GM12878 (cell line): ENCODE data around the gene RIPK3. TPM values are rescaled to one million over a fixed set of nuclear protein-coding genes. Genes with fewer than 3 reads are reported as not detected.

Source experiments
- ATAC-seq: fragments of 200-7000 bp; cut with Tn5 transposase; 3 replicates; pipeline ENCODE4 v1.9.1; 2020; ENCODE audit warnings: mild to moderate bottlenecking, moderate library complexity
- BruUV-seq: library from RNA; stranded (reverse); fragments of 400-500 nt; replicated peaks from 2 replicates; lab custom pipeline; 2021; lab: Mats Ljungman, UMichigan
- CTCF ChIA-PET: fragments of 300-600 bp; sonication (Branson Sonifier 250); formaldehyde crosslinking; extraction: SDS; loops from one replicate; lab custom pipeline; 2021; ENCODE audit warnings: inconsistent platforms; lab: Yijun Ruan, JAX
- POLR2A ChIA-PET: fragments of 350-600 bp; formaldehyde crosslinking; extraction: SDS; loops from one replicate; lab custom pipeline; 2021; ENCODE audit warnings: inconsistent platforms; lab: Charles Lee
- RAD21 ChIA-PET: fragments of 300-600 bp; sonication (Branson Sonifier 250); formaldehyde crosslinking; loops from one replicate; lab custom pipeline; 2023; ENCODE audit warnings: antibody characterized with exemption; ENCODE audit not compliant: unreplicated experiment; lab: Charles Lee
- SMC1A ChIA-PET: fragments of 300-600 bp; sonication (Branson Sonifier 250); formaldehyde crosslinking; loops from one replicate; lab custom pipeline; 2023; ENCODE audit not compliant: unreplicated experiment, uncharacterized antibody; lab: Charles Lee
- DNase-seq: peaks from one replicate; pipeline ENCODE4 v3.0.0-alpha.2; 2011; ENCODE audit warnings: low read depth, low spot score
- FAIRE-seq: peaks from 3 replicates; lab custom pipeline; 2011; peaks lifted over from hg19 to GRCh38; lab: Jason Lieb, UNC
- H2AFZ ChIP-seq: 2 replicates; pipeline ENCODE4 v1.6.0; 2011; ENCODE audit warnings: low read depth, low read length, control low read depth; ENCODE audit not compliant: control insufficient read depth
- H3K27ac ChIP-seq: 2 replicates; pipeline ENCODE4 v1.5.1; 2011; ENCODE audit warnings: control low read depth; ENCODE audit not compliant: control insufficient read depth, insufficient read depth
- H3K27me3 ChIP-seq, 2 experiments: replicated peaks in 1 of 2; 2 replicates each; pipeline versions ENCODE4 v1.6.0 to v1.6.1; 2011; ENCODE audit warnings: low read length in 1 of 2; ENCODE audit not compliant: control insufficient read depth in 2 of 2, insufficient read depth in 2 of 2
- H3K36me3 ChIP-seq, 2 experiments: 2 replicates each; pipeline ENCODE4 v1.5.1; 2011; ENCODE audit warnings: low read length in 1 of 2; ENCODE audit not compliant: control insufficient read depth in 2 of 2, insufficient read depth in 2 of 2
- H3K4me1 ChIP-seq: 2 replicates; pipeline ENCODE4 v1.6.1; 2011; ENCODE audit warnings: mild to moderate bottlenecking, low read length, moderate library complexity, mixed read lengths; ENCODE audit not compliant: control insufficient read depth, insufficient read depth
- H3K4me2 ChIP-seq: 2 replicates; pipeline ENCODE4 v1.6.0; 2011; ENCODE audit warnings: control low read depth; ENCODE audit not compliant: control insufficient read depth, insufficient read depth
- H3K4me3 ChIP-seq: fragments of 200-600 bp; sonication (generic); 2 replicates; pipeline ENCODE4 v1.5.1; 2016
- H3K79me2 ChIP-seq: 2 replicates; pipeline ENCODE4 v1.6.0; 2011; ENCODE audit warnings: low read length; ENCODE audit not compliant: control insufficient read depth, insufficient read depth
- H3K9ac ChIP-seq: 2 replicates; pipeline ENCODE4 v1.8.0; 2011; ENCODE audit warnings: low read length, control low read depth, mixed read lengths; ENCODE audit not compliant: control insufficient read depth, insufficient read depth
- H3K9me3 ChIP-seq: replicated peaks from 3 replicates; pipeline ENCODE4 v1.5.1; 2011; ENCODE audit warnings: mild to moderate bottlenecking, low read length; ENCODE audit not compliant: control insufficient read depth, insufficient read depth
- H4K20me1 ChIP-seq: 2 replicates; pipeline ENCODE4 v1.6.0; 2011; ENCODE audit not compliant: control insufficient read depth, insufficient read depth
- BACH1 ChIP-seq: fragments of 450-650 bp; IDR thresholded peaks from 2 replicates; pipeline ENCODE4 v1.6.1; 2017; ENCODE audit warnings: mild to moderate bottlenecking, borderline replicate concordance
- MLLT1 ChIP-seq: fragments of 450-650 bp; IDR thresholded peaks from 2 replicates; pipeline ENCODE4 v1.6.1; 2016; ENCODE audit warnings: mild to moderate bottlenecking
- MYB ChIP-seq: fragments of 150-350 bp; IDR thresholded peaks from 2 replicates; pipeline ENCODE4 v1.6.1; 2014; ENCODE audit warnings: mild to moderate bottlenecking, low read depth, low read length, borderline replicate concordance
- MYC ChIP-seq: IDR thresholded peaks from 2 replicates; pipeline ENCODE4 v1.6.1; 2011; ENCODE audit warnings: mild to moderate bottlenecking, low read length, moderate library complexity, inconsistent platforms; ENCODE audit not compliant: insufficient read depth, insufficient replicate concordance, insufficient read length, severe bottlenecking
- PML ChIP-seq: IDR thresholded peaks from 2 replicates; pipeline ENCODE4 v1.6.1; 2012; ENCODE audit warnings: low read length, inconsistent platforms
- SMARCA5 ChIP-seq: fragments of 450-650 bp; IDR thresholded peaks from 2 replicates; pipeline ENCODE4 v1.6.1; 2017; ENCODE audit warnings: mild to moderate bottlenecking
- SREBF1 ChIP-seq: IDR thresholded peaks from 2 replicates; pipeline ENCODE4 v1.6.1; 2012; ENCODE audit warnings: mild to moderate bottlenecking, low read length
- ZNF207 ChIP-seq: fragments of 450-650 bp; IDR thresholded peaks from 2 replicates; pipeline ENCODE4 v1.6.1; 2014; ENCODE audit warnings: antibody characterized with exemption, mild to moderate bottlenecking, borderline replicate concordance
- ZNF24 ChIP-seq: fragments of 450-650 bp; IDR thresholded peaks from 2 replicates; pipeline ENCODE4 v1.6.1; 2017; ENCODE audit warnings: antibody characterized with exemption, mild to moderate bottlenecking
- WGBS: methylation state at CpG from one replicate; pipeline ENCODE4 v1.1.6; 2016; ENCODE audit warnings: low lambda C conversion rate; ENCODE audit not compliant: insufficient replicate concordance, insufficient coverage; ENCODE audit errors: missing lambda C conversion rate; 5-methylcytosine and 5-hydroxymethylcytosine counted together
- in situ Hi-C: fragments of 300-500 bp; cut with MboI; formaldehyde crosslinking; loops from 9 replicates; pipeline ENCODE4 v1.14.3; 2018; ENCODE audit warnings: mixed read lengths
- intact Hi-C: fragments of 100-400 bp; cut with micrococcal nuclease; formaldehyde crosslinking; loops from one replicate; pipeline ENCODE4 v1.14.2; 2022; ENCODE audit not compliant: unreplicated experiment
- polyA plus RNA-seq, 11 experiments: library from polyadenylated mRNA; depleted of rRNA in 4 of 11; unstranded in 6 of 11; stranded (reverse) in 5 of 11; fragments of >200 nt; fragmentation: Nextera tagmentation in 4 of 11; fragmentation: Illumina TruSeq in 1 of 11; extraction: Ambion mirVana in 4 of 11; extraction: Trizol in 1 of 11; gene quantifications; 1 replicate in 1 of 11; 2 replicates in 10 of 11; pipeline versions ENCODE4 v1.2.1 to v1.2.3, GENCODE V29; 2011 to 2016; ENCODE audit warnings: inconsistent platforms in 2 of 11, missing spikeins in 2 of 11, low read depth in 1 of 11
- total RNA-seq, 4 experiments: library from RNA; depleted of rRNA in 3 of 4; stranded (reverse); fragments of >200 nt in 3 of 4; fragmentation: Illumina TruSeq in 1 of 4; extraction: Trizol in 1 of 4; gene quantifications; 2 replicates each; pipeline versions ENCODE4 v1.2.1 to v1.2.3, GENCODE V29; 2013 to 2021
- TF ChIP-seq, protein P1 (sequence below): fragments of 450-650 bp; IDR thresholded peaks from 2 replicates; pipeline ENCODE4 v1.6.1; 2017; ENCODE audit warnings: mild to moderate bottlenecking
- TF ChIP-seq, protein P2 (sequence below): fragments of 450-650 bp; IDR thresholded peaks from 2 replicates; pipeline ENCODE4 v1.6.1; 2017; ENCODE audit warnings: antibody characterized with exemption, mild to moderate bottlenecking, moderate library complexity

RIPK3 gene
- total and polyA plus RNA-seq, 10 of the 15 experiments (the other 5 are each of a cell fraction or from before 2014, with no cell fraction given): 2.0 to 13.6 (median 8.1) TPM

DNA sequence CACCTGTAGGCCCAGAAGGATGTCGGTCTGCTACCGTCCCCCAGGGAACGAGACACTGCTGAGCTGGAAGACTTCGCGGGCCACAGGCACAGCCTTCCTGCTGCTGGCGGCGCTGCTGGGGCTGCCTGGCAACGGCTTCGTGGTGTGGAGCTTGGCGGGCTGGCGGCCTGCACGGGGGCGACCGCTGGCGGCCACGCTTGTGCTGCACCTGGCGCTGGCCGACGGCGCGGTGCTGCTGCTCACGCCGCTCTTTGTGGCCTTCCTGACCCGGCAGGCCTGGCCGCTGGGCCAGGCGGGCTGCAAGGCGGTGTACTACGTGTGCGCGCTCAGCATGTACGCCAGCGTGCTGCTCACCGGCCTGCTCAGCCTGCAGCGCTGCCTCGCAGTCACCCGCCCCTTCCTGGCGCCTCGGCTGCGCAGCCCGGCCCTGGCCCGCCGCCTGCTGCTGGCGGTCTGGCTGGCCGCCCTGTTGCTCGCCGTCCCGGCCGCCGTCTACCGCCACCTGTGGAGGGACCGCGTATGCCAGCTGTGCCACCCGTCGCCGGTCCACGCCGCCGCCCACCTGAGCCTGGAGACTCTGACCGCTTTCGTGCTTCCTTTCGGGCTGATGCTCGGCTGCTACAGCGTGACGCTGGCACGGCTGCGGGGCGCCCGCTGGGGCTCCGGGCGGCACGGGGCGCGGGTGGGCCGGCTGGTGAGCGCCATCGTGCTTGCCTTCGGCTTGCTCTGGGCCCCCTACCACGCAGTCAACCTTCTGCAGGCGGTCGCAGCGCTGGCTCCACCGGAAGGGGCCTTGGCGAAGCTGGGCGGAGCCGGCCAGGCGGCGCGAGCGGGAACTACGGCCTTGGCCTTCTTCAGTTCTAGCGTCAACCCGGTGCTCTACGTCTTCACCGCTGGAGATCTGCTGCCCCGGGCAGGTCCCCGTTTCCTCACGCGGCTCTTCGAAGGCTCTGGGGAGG, 28.9 kb downstream of the RIPK3 start, which contains the start of gene LTB4R (continued):
- TF ChIP-seq BACH1: peak; percentile 33

DNA sequence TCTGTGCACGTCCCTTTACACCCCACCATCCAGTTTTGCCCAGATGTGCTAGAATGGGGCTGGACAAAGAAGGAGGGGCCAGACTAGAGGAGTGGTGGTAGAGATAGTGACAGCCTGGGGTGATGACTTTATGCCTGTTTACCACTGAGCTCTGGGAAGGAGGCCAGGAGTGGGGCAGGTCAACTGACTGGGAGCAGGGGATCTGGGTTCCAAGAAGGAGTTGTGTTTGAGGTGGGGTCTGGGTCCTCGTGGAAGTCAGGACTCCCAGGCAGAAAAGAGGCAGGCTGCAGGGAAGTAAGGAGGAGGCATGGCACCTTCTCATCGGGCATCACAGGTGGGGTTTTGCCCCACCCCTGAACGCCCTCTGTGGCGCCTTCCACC, 29.5 kb downstream of the RIPK3 start:
- 25% methylated on average over 4 of the region's 5 CpGs for WGBS
- CTCF ChIA-PET: interaction anchor here (1.0 to 7.9 kb wide), 10 partner anchors 8 to 254 kb away, joined by 3 to 149 read pairs (median 4); partner anchors contain the start of genes ADCY4, DCAF11, DHRS1 and KHNYN
- in situ Hi-C loops (no loop called here), intact Hi-C loops (no loop called here)
- Histone ChIP-seq H3K79me2 (no peaks in the 10 kb centered on the region), H2AFZ (no peak overlapping the region), H3K4me3 (0 out of 2 replicates have a peak overlapping the region, but pooled peaks have one; percentile 47), H3K27ac (no peak overlapping the region), H3K4me1 (peaks cover 37% of the 10 kb centered on the region), H3K4me2 (no peak overlapping the region), H4K20me1 (no peaks in the 10 kb centered on the region), H3K27me3 (no peaks in the 10 kb centered on the region), H3K9ac (no peak overlapping the region), H3K36me3 (peaks cover 6 to 12% of the 10 kb centered on the region in 2 experiments; a peak in 3 of 4 replicates), H3K9me3 (no peaks in the 10 kb centered on the region)
- RAD21 ChIA-PET: interaction anchor here (0.6 to 1.9 kb wide), 6 partner anchors 13 to 121 kb away, joined by 3 to 9 read pairs (median 4); partner anchors contain the start of gene TINF2
- BruUV-seq: no TSS peak
- FAIRE-seq (no peak), ATAC-seq (no peak), DNase-seq (no peak)
- SMC1A ChIA-PET: interaction anchor here (0.9 to 1.6 kb wide), 7 partner anchors 9 to 121 kb away, joined by 3 to 7 read pairs (median 3); partner anchors contain the start of gene TINF2
- POLR2A ChIA-PET: interaction anchor here (0.6 to 1.0 kb wide), 3 partner anchors 16 to 121 kb away, joined by 3 read pairs; partner anchors contain the start of gene RIPK3
- TF ChIP-seq ZNF207 (no peak), PML (no peak), MLLT1 (no peak), ZNF24 (no peak), SMARCA5 (no peak), SREBF1 (no peak), MYC (no peak), MYB (no peak)
- TF ChIP-seq, protein P1, sequence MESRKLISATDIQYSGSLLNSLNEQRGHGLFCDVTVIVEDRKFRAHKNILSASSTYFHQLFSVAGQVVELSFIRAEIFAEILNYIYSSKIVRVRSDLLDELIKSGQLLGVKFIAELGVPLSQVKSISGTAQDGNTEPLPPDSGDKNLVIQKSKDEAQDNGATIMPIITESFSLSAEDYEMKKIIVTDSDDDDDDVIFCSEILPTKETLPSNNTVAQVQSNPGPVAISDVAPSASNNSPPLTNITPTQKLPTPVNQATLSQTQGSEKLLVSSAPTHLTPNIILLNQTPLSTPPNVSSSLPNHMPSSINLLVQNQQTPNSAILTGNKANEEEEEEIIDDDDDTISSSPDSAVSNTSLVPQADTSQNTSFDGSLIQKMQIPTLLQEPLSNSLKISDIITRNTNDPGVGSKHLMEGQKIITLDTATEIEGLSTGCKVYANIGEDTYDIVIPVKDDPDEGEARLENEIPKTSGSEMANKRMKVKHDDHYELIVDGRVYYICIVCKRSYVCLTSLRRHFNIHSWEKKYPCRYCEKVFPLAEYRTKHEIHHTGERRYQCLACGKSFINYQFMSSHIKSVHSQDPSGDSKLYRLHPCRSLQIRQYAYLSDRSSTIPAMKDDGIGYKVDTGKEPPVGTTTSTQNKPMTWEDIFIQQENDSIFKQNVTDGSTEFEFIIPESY: no peak
- TF ChIP-seq, protein P2, sequence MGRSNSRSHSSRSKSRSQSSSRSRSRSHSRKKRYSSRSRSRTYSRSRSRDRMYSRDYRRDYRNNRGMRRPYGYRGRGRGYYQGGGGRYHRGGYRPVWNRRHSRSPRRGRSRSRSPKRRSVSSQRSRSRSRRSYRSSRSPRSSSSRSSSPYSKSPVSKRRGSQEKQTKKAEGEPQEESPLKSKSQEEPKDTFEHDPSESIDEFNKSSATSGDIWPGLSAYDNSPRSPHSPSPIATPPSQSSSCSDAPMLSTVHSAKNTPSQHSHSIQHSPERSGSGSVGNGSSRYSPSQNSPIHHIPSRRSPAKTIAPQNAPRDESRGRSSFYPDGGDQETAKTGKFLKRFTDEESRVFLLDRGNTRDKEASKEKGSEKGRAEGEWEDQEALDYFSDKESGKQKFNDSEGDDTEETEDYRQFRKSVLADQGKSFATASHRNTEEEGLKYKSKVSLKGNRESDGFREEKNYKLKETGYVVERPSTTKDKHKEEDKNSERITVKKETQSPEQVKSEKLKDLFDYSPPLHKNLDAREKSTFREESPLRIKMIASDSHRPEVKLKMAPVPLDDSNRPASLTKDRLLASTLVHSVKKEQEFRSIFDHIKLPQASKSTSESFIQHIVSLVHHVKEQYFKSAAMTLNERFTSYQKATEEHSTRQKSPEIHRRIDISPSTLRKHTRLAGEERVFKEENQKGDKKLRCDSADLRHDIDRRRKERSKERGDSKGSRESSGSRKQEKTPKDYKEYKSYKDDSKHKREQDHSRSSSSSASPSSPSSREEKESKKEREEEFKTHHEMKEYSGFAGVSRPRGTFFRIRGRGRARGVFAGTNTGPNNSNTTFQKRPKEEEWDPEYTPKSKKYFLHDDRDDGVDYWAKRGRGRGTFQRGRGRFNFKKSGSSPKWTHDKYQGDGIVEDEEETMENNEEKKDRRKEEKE: no peak
